GOT3 (cell line): ENCODE measurements around the gene DYNC1H1.

ENCODE experiments used
- DNase-seq: peaks from one replicate; lab custom pipeline; 2025; ENCODE audit warnings: mixed read lengths; lab: John Stamatoyannopoulos, UW

Gene DYNC1H1

GRCh38 chr14:102089621-102090343 is 125.4 kb downstream of the DYNC1H1 start:
- DNase-seq, result no peak

DNA sequence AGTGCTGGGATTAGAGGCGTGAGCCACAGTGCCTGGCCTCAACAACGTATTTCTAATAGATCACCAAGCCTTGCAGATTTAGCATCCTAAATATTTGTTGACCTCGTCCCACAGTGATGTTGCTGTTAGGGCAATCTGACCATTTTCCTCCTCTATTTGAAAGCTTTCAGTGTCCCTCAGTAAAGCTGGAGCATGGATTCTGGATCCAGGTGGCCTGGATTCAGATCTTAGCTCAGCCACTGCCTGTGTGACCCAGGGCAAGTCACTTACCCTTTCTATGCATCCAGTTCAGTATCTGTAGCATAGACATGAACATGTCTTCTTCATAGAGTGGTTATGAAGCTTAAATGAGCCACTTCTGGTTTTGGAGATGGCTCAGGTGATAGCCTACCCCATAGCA is 126.3 kb downstream of the DYNC1H1 start:
- DNase-seq, result no peak

- no peak for DNase-seq
These were observed 128.4 kb downstream of the DYNC1H1 start for GRCh38 chr14:102092806-102093205.

- DNase-seq, result no peak
These were observed 129.7 kb downstream of the DYNC1H1 start for GRCh38 chr14:102094101-102094500.

GRCh38 chr14:102095231-102095870 is 131.0 kb downstream of the DYNC1H1 start:
- no peak for DNase-seq

GRCh38 chr14:102095871-102096568 is 131.6 kb downstream of the DYNC1H1 start:
- no peak for DNase-seq

DNA sequence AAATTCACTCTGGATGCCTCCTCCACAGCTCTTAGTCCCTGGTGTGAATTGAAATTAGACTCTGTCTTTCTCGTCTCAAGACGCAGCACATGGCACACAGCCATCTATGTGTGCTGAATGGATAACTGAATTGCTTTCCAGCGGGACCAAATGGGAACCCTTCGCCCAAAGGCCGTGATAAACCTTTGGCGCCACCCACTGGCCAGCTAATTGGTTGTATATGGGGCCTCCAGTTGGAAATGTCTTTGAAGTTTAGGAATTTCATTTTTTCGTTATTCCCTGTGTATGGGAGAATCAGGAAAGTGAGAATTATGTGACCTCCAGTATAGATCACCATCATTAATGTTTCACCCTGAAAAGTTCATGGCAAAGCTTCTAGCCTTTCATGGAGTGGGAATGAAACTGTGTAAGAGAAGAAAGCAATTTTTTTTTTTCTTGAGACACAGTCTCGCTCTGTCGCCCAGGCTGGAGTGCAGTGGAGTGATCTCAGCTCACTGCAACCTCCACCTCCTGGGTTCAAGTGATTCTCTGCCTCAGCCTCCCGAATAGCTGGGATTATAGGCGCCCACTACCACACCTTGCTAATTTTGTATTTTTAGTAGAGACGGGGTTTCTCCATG is 132.3 kb downstream of the DYNC1H1 start:
- peak; percentile 2 for DNase-seq

- no peak for DNase-seq
These were observed 133.2 kb downstream of the DYNC1H1 start for GRCh38 chr14:102097441-102098135.

- DNase-seq, result no peak
These were observed 138.8 kb downstream of the DYNC1H1 start for GRCh38 chr14:102103062-102103695.

DNA sequence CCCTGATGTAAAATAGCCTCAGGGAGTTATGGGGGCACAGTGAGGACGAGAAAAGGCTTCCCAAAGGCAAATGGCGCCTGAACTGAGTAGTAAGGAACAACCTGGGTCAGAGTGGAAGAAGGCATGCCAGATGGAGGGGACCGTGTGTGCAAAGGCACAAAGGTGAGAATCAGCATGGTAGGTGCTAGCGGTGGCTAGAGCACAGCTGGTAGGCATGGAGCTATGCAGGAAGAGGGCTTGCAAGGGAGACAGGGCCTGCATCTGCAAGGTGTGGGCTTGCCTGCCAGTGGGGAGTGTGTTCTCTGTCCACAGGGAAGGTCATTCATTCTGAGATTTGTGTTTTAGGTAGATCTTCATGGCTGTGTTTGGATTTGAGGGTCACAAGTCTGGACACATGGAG is 141.0 kb downstream of the DYNC1H1 start:
- DNase-seq, result no peak
